GM12892 (cell line): ENCODE results near the gene GJB5.

Experiments
- POLR2A ChIP-seq: IDR thresholded peaks from 2 replicates; pipeline ENCODE4 v1.6.1; 2011; ENCODE audit warnings: low read depth, low read length, control low read depth
- TAF1 ChIP-seq: IDR thresholded peaks from 2 replicates; pipeline ENCODE4 v1.6.1; 2011; ENCODE audit warnings: low read depth, mild to moderate bottlenecking, control low read depth, low read length, borderline replicate concordance

GRCh38 chr1:34761776-34762307 lies 7.0 kb downstream of the GJB5 start:
- TF ChIP-seq POLR2A = no peak
- TF ChIP-seq TAF1 = no peak
